Measurements from ENCODE around the gene NOL6.

- no peak for TF ChIP-seq CTCF (IDR thresholded peaks at IDR 0.05; ENCODE audit: low read length)
- no peak for TF ChIP-seq EZH2 (optimal IDR thresholded peaks at IDR 0.05; ENCODE audit: low read depth, low read length)
Measured at GRCh38 chr9:33434317-33435105, 39.2 kb downstream of the NOL6 start.
